ENCODE results near the gene NRXN3.

GRCh38 chr14:79742142-79742541 lies 1572.0 kb downstream of the NRXN3 start:
- TF ChIP-seq CTCF (IDR thresholded peaks at IDR 0.05; ENCODE audit: poor library complexity) (no peak), EZH2 (IDR thresholded peaks at IDR 0.05; ENCODE audit: borderline replicate concordance) (no peak), EZH2phosphoT487 (IDR thresholded peaks at IDR 0.05; ENCODE audit: low read depth, severe bottlenecking, unreplicated experiment) (no peak)
